GM12878 (cell line): ENCODE results near the gene PDE6D. TPM values are rescaled to one million over a fixed set of nuclear protein-coding genes. Genes with fewer than 3 reads are reported as not detected.

Experiments used
- ATAC-seq: fragments of 200-7000 bp; cut with Tn5 transposase; 3 replicates; pipeline ENCODE4 v1.9.1; 2020; ENCODE audit warnings: mild to moderate bottlenecking, moderate library complexity
- BruUV-seq: library from RNA; stranded (reverse); fragments of 400-500 nt; replicated peaks from 2 replicates; lab custom pipeline; 2021; lab: Mats Ljungman, UMichigan
- CTCF ChIA-PET: fragments of 300-600 bp; sonication (Branson Sonifier 250); formaldehyde crosslinking; extraction: SDS; loops from one replicate; lab custom pipeline; 2021; ENCODE audit warnings: inconsistent platforms; lab: Yijun Ruan, JAX
- POLR2A ChIA-PET: fragments of 350-600 bp; formaldehyde crosslinking; extraction: SDS; loops from one replicate; lab custom pipeline; 2021; ENCODE audit warnings: inconsistent platforms; lab: Charles Lee
- RAD21 ChIA-PET: fragments of 300-600 bp; sonication (Branson Sonifier 250); formaldehyde crosslinking; loops from one replicate; lab custom pipeline; 2023; ENCODE audit warnings: antibody characterized with exemption; ENCODE audit not compliant: unreplicated experiment; lab: Charles Lee
- SMC1A ChIA-PET: fragments of 300-600 bp; sonication (Branson Sonifier 250); formaldehyde crosslinking; loops from one replicate; lab custom pipeline; 2023; ENCODE audit not compliant: unreplicated experiment, uncharacterized antibody; lab: Charles Lee
- DNase-seq: peaks from one replicate; pipeline ENCODE4 v3.0.0-alpha.2; 2011; ENCODE audit warnings: low read depth, low spot score
- FAIRE-seq: peaks from 3 replicates; lab custom pipeline; 2011; peaks lifted over from hg19 to GRCh38; lab: Jason Lieb, UNC
- H2AFZ ChIP-seq: 2 replicates; pipeline ENCODE4 v1.6.0; 2011; ENCODE audit warnings: low read depth, low read length, control low read depth; ENCODE audit not compliant: control insufficient read depth
- H3K27ac ChIP-seq: 2 replicates; pipeline ENCODE4 v1.5.1; 2011; ENCODE audit warnings: control low read depth; ENCODE audit not compliant: control insufficient read depth, insufficient read depth
- H3K27me3 ChIP-seq, 2 experiments: replicated peaks in 1 of 2; 2 replicates each; pipeline versions ENCODE4 v1.6.0 to v1.6.1; 2011; ENCODE audit warnings: low read length in 1 of 2; ENCODE audit not compliant: control insufficient read depth in 2 of 2, insufficient read depth in 2 of 2
- H3K36me3 ChIP-seq, 2 experiments: 2 replicates each; pipeline ENCODE4 v1.5.1; 2011; ENCODE audit warnings: low read length in 1 of 2; ENCODE audit not compliant: control insufficient read depth in 2 of 2, insufficient read depth in 2 of 2
- H3K4me1 ChIP-seq: 2 replicates; pipeline ENCODE4 v1.6.1; 2011; ENCODE audit warnings: mild to moderate bottlenecking, low read length, moderate library complexity, mixed read lengths; ENCODE audit not compliant: control insufficient read depth, insufficient read depth
- H3K4me2 ChIP-seq: 2 replicates; pipeline ENCODE4 v1.6.0; 2011; ENCODE audit warnings: control low read depth; ENCODE audit not compliant: control insufficient read depth, insufficient read depth
- H3K4me3 ChIP-seq: fragments of 200-600 bp; sonication (generic); 2 replicates; pipeline ENCODE4 v1.5.1; 2016
- H3K79me2 ChIP-seq: 2 replicates; pipeline ENCODE4 v1.6.0; 2011; ENCODE audit warnings: low read length; ENCODE audit not compliant: control insufficient read depth, insufficient read depth
- H3K9ac ChIP-seq: 2 replicates; pipeline ENCODE4 v1.8.0; 2011; ENCODE audit warnings: low read length, control low read depth, mixed read lengths; ENCODE audit not compliant: control insufficient read depth, insufficient read depth
- H3K9me3 ChIP-seq: replicated peaks from 3 replicates; pipeline ENCODE4 v1.5.1; 2011; ENCODE audit warnings: mild to moderate bottlenecking, low read length; ENCODE audit not compliant: control insufficient read depth, insufficient read depth
- H4K20me1 ChIP-seq: 2 replicates; pipeline ENCODE4 v1.6.0; 2011; ENCODE audit not compliant: control insufficient read depth, insufficient read depth
- ASH2L ChIP-seq: fragments of 300-600, 200-600 bp; sonication (generic); IDR thresholded peaks from 2 replicates; pipeline ENCODE4 v1.6.1; 2017; ENCODE audit warnings: low read depth, mild to moderate bottlenecking, borderline replicate concordance
- BACH1 ChIP-seq: fragments of 450-650 bp; IDR thresholded peaks from 2 replicates; pipeline ENCODE4 v1.6.1; 2017; ENCODE audit warnings: mild to moderate bottlenecking, borderline replicate concordance
- GATAD2B ChIP-seq: fragments of 450-650 bp; conservative IDR thresholded peaks from 2 replicates; pipeline ENCODE4 v1.6.1; 2017; ENCODE audit warnings: low read depth, mild to moderate bottlenecking, moderate library complexity
- IKZF2 ChIP-seq, 2 experiments: fragments of 450-650 bp; IDR thresholded peaks; 2 replicates each; pipeline ENCODE4 v1.6.1; 2017; ENCODE audit warnings: mild to moderate bottlenecking in 2 of 2, moderate library complexity in 2 of 2
- NFIC ChIP-seq: IDR thresholded peaks from 2 replicates; pipeline ENCODE4 v1.6.1; 2012; ENCODE audit warnings: low read depth, mild to moderate bottlenecking, inconsistent platforms, low read length, moderate library complexity
- NFYB ChIP-seq: IDR thresholded peaks from 2 replicates; pipeline ENCODE4 v1.6.1; 2011; ENCODE audit warnings: low read depth, mild to moderate bottlenecking, low read length, improper control_type of control experiment, moderate library complexity; ENCODE audit not compliant: insufficient read depth
- STAT3 ChIP-seq: IDR thresholded peaks from 2 replicates; pipeline ENCODE4 v1.6.1; 2011; ENCODE audit warnings: low read depth, low read length, improper control_type of control experiment
- TBL1XR1 ChIP-seq: IDR thresholded peaks from 2 replicates; pipeline ENCODE4 v1.6.1; 2012; ENCODE audit warnings: low read depth, low read length, improper control_type of control experiment
- ZBTB33 ChIP-seq: fragments of 450-650 bp; IDR thresholded peaks from 2 replicates; pipeline ENCODE4 v1.6.1; 2017; ENCODE audit warnings: mild to moderate bottlenecking
- ZBTB4 ChIP-seq: fragments of 450-650 bp; formaldehyde crosslinking; IDR thresholded peaks from 2 replicates; pipeline ENCODE4 v1.4.0; 2022; ENCODE audit warnings: mild to moderate bottlenecking, moderate library complexity
- ZBTB40 ChIP-seq: fragments of 450-650 bp; IDR thresholded peaks from 2 replicates; pipeline ENCODE4 v1.6.1; 2016; ENCODE audit warnings: mild to moderate bottlenecking, moderate library complexity, borderline replicate concordance
- WGBS: methylation state at CpG from one replicate; pipeline ENCODE4 v1.1.6; 2016; ENCODE audit warnings: low lambda C conversion rate; ENCODE audit not compliant: insufficient replicate concordance, insufficient coverage; ENCODE audit errors: missing lambda C conversion rate; 5-methylcytosine and 5-hydroxymethylcytosine counted together
- in situ Hi-C: fragments of 300-500 bp; cut with MboI; formaldehyde crosslinking; loops from 9 replicates; pipeline ENCODE4 v1.14.3; 2018; ENCODE audit warnings: mixed read lengths
- intact Hi-C: fragments of 100-400 bp; cut with micrococcal nuclease; formaldehyde crosslinking; loops from one replicate; pipeline ENCODE4 v1.14.2; 2022; ENCODE audit not compliant: unreplicated experiment
- polyA plus RNA-seq, 11 experiments: library from polyadenylated mRNA; depleted of rRNA in 4 of 11; unstranded in 6 of 11; stranded (reverse) in 5 of 11; fragments of >200 nt; fragmentation: Nextera tagmentation in 4 of 11; fragmentation: Illumina TruSeq in 1 of 11; extraction: Ambion mirVana in 4 of 11; extraction: Trizol in 1 of 11; gene quantifications; 1 replicate in 1 of 11; 2 replicates in 10 of 11; pipeline versions ENCODE4 v1.2.1 to v1.2.3, GENCODE V29; 2011 to 2016; ENCODE audit warnings: inconsistent platforms in 2 of 11, missing spikeins in 2 of 11, low read depth in 1 of 11
- total RNA-seq, 4 experiments: library from RNA; depleted of rRNA in 3 of 4; stranded (reverse); fragments of >200 nt in 3 of 4; fragmentation: Illumina TruSeq in 1 of 4; extraction: Trizol in 1 of 4; gene quantifications; 2 replicates each; pipeline versions ENCODE4 v1.2.1 to v1.2.3, GENCODE V29; 2013 to 2021

PDE6D gene
- total and polyA plus RNA-seq, 10 of the 15 experiments (the other 5 are each of a cell fraction or from before 2014, with no cell fraction given) = 8.2 to 69.4 (median 56.2) TPM

- no peak for FAIRE-seq
- TF ChIP-seq NFYB (no peak), TBL1XR1 (0 out of 2 replicates have a peak, but pooled peaks have one; percentile 23), ZBTB4 (CRISPR knock-in tag) (no peak), BACH1 (peak; percentile 93), STAT3 (no peak), ZBTB33 (no peak), ASH2L (no peak), IKZF2 (IDR thresholded peaks at IDR 0.05) (no peak), NFIC (no peak), GATAD2B (peak; percentile 83), ZBTB40 (no peak)
Observed at GRCh38 chr2:231709981-231710798, 70.9 kb downstream of the PDE6D start.

More at GRCh38 chr2:231709981-231710798, 70.9 kb downstream of the PDE6D start:
- WGBS = 1% methylated on average over 80 of the region's 105 CpGs
- in situ Hi-C loops (no loop called here), intact Hi-C loops (no loop called here)
- DNase-seq (peak; percentile 28), ATAC-seq (peak; percentile 31)
- Histone ChIP-seq H3K4me2 (peak overlapping the region; percentile 91), H3K27me3 (no peaks in the 10 kb centered on the region), H3K9me3 (no peaks in the 10 kb centered on the region), H3K4me3 (peak overlapping the region; percentile 86), H3K36me3 (peaks cover 8 to 23% of the 10 kb centered on the region in 2 experiments), H4K20me1 (peaks cover 15% of the 10 kb centered on the region), H2AFZ (no peak overlapping the region), H3K4me1 (peaks cover 21% of the 10 kb centered on the region), H3K9ac (peak overlapping the region; percentile 99), H3K79me2 (peaks cover 69% of the 10 kb centered on the region), H3K27ac (peak overlapping the region; percentile 91)
- ChIA-PET CTCF (interaction anchor here (0.6 to 10.5 kb wide), 5 partner anchors 15 to 98 kb away, joined by 3 to 164 read pairs (median 3); no protein-coding TSS in a partner anchor), RAD21 (interaction anchor here (1.7 to 5.2 kb wide), 3 partner anchors 35 to 98 kb away, joined by 11 to 38 read pairs (median 23); no protein-coding TSS in a partner anchor), SMC1A (interaction anchor here (1.5 to 16.5 kb wide), 2 partner anchors 35 to 97 kb away, joined by 3 to 343 read pairs; no protein-coding TSS in a partner anchor), POLR2A (interaction anchor here (0.6 to 4.4 kb wide), 7 partner anchors 11 to 101 kb away, joined by 3 to 78 read pairs (median 4); no protein-coding TSS in a partner anchor)
- no TSS peak for BruUV-seq
